Measurements from ENCODE around the gene SLC1A5.
"Not testable (repeated sequence)": the region's sequence is repeated elsewhere in the genome, so short reads cannot be mapped to it uniquely, and the experiment has no call there.

SLC1A5 gene

GRCh38 chr19:46788262-46788967 is at the start of gene SLC1A5:
Gene SLC1A5, minus strand, starts transcription at chr19:46788594. Its CDS starts 629 bp downstream, at chr19:46787965.
- peak; percentile 86 for DNase-seq

GRCh38 chr19:46838160-46838559 is 49.8 kb upstream of the SLC1A5 start:
- DNase-seq, result no peak

DNA sequence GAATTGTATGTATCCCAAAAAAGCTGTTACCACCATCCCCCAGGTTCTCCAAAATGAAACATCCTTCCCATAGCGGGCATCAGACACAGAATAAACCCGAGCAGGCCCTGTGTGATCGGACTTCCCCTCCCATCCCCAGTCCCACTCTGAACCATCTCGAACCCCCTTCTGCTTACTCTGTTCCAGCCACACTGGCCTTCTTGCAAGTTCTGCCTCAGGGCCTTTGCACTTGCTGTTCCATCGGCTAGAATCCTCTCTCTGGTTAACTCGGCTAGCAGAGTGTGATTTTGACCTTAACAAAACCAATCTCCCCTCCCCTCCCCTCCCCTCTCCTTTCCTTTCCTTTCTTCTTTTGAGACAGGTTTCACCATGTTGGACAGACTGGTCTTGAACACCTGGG is 46.6 kb upstream of the SLC1A5 start:
- no peak for DNase-seq

DNA sequence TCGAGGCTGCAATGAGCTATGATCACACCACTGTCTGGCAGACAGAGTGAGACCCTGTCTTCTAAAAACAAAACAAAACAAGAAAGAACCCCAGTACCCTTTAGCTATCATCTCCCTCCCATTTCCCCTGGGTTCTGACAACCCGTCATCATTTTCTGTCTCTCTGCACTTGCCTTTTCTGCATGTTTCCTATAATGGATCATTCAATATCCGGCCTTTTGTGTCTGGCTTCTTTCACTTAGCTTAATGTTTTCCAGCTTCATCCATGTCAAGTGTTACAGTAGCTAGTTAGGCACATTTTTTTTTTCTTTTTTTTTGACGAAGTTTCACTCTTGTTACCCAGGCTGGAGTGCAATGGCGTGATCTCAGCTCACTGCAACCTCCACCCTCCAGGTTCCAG is 45.7 kb upstream of the SLC1A5 start:
- DNase-seq, result no peak

DNA sequence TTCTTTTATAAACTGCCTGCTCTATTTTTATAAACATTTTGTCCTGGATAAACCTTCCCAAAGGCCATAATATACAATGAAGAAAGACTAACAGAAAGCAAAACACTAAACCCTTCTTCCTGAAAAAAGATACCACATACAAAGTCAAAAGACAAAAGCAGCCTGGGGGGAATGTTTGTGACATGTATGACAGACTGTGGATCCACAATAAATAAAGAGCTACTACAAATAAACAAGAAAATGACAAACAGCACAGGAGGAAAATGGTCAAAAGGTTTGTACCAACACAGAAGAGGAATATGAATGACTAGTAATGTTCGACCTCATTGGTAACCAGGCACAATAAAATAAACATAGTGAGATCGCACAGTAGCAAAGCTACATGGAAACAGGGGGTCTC is 42.5 kb upstream of the SLC1A5 start:
- DNase-seq, result no peak

DNA sequence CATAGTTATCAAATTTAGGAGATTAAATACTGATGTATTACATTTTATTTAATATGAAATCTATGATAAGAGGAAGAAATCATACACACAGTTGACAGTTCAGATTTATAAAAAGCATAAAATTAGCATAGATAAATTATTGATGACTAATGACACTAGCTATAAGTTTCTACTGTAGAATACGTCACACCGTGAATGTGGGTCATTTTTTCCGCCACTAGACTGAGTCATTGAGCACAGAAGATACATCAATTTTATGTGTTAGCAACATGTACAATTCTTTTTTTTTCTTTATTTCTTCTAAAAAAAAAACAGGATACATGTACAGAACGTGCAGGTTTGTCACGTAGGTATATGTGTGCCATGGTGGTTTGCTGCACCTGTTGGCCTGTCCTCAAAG is 40.1 kb upstream of the SLC1A5 start:
- DNase-seq, result no peak

- DNase-seq, result no peak
Measured at GRCh38 chr19:46825731-46826055, 37.3 kb upstream of the SLC1A5 start.

GRCh38 chr19:46824890-46825730 is 36.7 kb upstream of the SLC1A5 start:
- no peak for DNase-seq

- DNase-seq, result no peak
Measured at GRCh38 chr19:46823049-46823448, 34.7 kb upstream of the SLC1A5 start.

GRCh38 chr19:46822410-46822787 is 34.0 kb upstream of the SLC1A5 start:
- DNase-seq, result not testable (repeated sequence)

DNA sequence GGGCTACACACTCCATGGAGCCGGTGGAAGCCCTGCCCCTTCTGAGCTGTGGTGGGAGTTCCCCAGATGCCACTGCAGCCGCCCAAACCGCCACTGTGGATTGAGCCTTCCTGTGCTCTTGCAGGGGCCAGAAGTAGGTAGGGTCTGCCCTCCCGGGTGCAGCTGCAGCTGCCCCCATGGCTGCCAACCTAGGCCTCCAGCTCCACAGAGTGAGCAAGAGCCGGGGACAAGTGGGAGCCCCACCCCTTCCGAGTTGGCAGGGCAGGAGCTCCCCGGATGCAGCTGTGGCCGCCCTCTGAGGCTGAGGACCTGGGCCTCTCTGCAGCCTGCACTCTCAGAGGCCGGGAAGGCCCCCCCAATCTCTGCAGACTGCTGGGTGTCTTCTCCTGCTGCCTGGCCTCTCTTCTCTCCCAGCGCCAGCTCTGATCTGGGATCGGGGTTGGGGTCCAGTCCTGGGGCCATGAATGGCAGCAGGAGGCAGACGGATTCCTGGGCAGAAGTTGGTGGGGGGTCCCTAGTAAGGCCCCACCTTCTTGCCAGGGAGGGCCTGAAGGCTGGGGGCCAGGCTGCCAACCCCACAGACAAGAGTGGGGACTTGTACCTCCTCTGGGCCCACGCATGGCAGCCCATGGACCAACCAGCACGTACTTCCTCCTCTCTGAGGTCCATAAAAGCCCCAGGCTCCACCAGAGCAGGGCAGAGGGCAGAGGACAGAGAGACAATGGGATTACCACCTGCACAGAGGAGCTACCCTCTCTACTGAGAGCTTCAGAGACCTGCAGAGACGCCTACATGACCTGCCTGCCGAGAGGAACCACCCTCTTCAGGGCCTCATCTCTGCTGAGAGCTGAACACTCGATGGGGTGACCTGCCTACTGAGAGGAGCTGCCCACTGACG is 33.4 kb upstream of the SLC1A5 start:
- no peak for DNase-seq

- no peak for DNase-seq
Measured at GRCh38 chr19:46818812-46819211, 30.4 kb upstream of the SLC1A5 start.

DNA sequence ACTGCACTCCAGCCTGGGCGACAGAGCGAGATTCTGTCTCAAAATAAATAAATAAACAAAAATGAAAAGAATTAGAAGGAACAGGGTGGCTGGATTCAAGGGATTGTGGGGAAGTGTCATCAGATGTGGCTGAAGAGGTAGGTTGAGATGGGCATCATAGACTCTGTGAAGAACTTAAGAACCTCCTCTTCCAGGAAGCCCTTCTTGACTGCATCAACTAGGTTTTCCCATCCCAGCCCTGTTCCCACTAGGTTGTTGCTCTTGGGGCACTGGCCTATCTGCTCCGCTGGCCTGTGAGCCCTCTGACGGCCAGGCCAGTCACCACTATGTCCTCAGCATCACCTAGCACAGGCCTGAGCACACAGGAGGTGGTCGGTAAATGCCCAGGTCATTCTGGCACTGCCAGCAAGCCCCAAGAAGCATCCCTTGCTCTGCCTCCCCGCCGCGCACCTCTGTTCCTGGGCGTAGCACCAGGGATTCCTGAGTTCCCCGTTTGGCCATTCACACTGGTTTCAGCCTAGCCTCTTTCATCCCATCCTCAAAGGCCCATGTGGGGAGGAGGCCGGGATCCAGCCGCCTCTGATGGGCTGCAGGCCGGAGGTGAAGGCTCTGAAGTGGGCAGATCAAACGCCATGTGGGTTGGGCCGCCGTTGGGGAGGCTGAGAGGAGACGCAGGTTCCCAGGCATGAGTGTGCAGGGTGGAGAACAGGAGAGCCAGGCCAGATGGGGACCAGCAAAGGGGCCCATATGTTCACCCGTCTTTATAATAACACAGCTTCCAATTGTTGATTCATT is 27.6 kb upstream of the SLC1A5 start:
- DNase-seq, result no peak

DNA sequence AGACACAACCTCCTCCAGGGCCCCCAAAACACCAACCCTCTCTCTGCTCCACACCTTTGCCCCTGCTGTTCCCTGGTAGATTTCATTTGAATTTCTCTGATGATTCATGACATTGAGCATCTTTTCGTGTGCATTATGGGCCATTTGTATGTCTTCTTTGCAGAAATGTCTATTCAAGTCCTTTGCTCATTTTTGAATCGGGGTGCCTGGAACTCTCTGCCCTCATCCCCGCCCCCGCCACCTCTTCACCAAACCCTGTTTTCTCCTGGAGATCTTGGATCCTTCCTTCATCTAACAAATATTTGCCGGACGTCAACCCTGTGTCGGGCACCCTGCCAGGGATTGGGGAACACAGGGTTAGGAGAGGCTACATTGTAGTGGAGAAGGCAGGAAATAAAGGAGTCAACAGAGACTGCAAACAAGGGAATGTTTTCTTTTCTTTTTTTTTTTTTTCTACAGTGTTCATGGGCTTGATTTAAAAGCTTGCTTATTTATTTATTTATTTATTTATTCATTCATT is 25.5 kb upstream of the SLC1A5 start:
- no peak for DNase-seq

GRCh38 chr19:46812977-46813838 is 24.8 kb upstream of the SLC1A5 start:
- no peak for DNase-seq

GRCh38 chr19:46809534-46810272 is 21.3 kb upstream of the SLC1A5 start:
- DNase-seq, result no peak

DNA sequence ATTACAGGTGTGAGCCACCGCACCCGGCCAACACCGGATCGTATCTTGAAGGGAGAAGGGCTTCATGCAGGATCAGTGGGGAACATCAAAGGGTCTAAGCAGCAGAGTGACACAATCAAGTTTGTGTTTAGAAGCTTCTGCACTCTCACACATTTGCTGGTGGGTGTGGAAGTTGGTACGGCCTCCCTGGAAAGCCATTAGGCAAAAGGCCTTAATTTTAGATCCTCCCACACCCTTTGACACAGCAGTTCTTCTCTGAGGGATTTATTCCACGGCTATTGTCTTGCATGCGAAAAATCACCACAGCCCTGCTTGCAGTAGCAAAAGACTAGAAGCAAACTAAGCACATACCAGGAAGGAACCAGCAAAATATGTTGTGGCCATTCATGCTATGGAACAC is 18.3 kb upstream of the SLC1A5 start:
- DNase-seq, result no peak

DNA sequence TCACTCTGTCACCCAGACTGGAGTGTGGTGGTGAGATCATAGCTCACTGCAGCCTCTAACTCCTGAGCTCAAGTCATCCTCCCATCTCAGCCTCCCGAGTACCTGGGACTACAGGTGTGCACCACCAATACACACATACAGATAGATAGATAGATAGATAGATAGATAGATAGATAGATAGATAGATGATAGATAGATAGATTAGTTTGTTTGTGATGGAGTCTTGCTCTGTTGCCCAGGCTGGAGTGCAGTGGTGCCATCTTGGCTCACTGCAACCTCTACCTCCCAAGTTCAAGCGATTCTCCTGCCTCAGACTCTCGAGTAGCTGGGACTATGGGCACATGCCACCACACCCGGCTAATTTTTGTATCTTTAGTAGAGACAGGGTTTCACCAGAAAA is 16.0 kb upstream of the SLC1A5 start:
- not testable (repeated sequence) for DNase-seq

DNA sequence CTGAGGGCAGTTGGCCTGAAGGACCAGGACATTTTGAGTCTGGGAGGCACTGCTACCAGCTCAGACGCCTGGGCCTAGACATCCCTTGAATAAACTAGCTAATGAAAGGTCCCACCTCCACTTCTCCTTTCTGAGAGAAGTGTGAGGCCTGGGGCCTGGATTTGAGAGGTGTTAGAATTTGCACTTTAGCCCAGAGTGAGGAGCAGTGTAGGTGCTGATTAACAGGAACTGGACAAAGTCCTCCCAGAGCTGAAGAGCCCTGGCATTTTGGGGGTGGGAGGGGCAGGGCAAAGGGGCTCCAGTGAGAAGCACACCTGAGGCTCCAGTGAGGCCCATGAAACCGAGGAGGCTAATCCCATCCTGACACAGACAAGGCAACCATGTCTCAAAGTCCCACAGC is 15.2 kb upstream of the SLC1A5 start:
- no peak for DNase-seq

DNA sequence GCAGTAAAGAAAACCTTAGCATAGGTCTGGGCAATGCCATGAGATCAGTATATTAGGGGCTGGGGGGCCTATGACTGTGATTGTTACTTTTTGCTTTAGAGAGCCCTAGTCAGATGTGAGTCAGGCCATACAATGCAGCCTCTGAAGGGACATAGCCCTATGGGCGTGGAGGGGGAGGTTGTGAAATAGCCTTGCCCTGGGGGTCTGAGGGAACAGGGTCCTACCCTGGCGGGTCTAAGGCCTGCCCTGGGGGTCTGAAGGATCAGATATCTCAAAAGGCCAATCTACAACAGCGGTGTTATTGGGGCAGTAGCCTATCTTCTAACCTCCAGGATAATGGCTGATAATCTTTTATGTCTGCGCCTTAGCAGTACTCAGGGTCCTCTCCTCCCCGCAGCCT is 13.8 kb upstream of the SLC1A5 start:
- no peak for DNase-seq

- DNase-seq, result no peak
Measured at GRCh38 chr19:46798713-46799112, 10.3 kb upstream of the SLC1A5 start.
